Measurements from ENCODE around the gene PIGQ. TPM values are rescaled to one million over a fixed set of nuclear protein-coding genes. Genes with fewer than 3 reads are reported as not detected.

Gene PIGQ
- total and polyA plus RNA-seq, 2 donors (not counting 1 experiment from before 2014, with no cell fraction given), result 11.2 to 22.3 TPM

DNA sequence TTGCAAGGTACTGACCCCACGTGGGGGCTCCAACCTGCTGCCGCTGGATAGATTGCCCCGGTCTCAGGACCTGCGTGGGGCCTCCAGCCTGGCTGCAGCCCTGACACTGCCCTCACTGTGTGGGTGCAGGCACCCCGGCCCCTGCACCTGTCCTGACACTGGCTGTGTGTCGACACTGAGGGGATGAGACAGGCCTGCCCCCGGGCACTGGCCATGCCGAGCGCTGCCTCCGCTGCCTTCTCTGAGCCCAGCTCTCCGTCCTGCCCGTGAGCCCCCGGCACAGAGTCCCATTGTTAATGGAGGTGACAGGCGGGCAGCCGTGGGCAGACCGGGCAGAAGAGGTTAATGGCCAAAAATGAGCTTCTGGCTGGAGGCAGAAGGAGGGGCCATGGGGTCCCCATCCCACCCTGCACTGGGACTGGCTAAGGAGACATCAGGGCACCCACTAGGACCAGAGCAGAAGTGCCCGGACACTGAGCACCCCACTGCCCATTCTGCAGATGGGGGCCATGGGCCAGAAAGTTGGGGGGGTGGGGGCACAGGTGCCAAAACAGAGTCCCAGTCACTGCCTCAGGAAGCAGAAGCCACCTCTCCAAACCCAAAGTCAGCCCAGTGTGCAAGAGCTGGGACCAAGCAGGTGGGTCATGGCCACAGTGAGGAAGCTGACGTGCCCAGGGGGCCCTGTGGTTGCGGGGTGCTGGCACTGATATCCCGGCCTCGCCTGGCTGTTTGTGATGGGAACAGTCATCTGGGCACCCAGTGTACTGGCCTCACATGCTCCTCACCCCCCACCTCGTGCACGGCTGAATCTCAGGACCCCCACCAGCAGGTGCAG is 12.1 kb upstream of the PIGQ start:
- H3K4me3 ChIP-seq (replicated peaks in 1 of 4; ENCODE audit: control extremely low read depth in 1 of 4, insufficient read depth in 1 of 4, low read depth in 3 of 4, low read length in 4 of 4), result no peak overlapping the region
- H4K20me1 ChIP-seq (ENCODE audit: control insufficient read depth, extremely low read depth, insufficient read depth, low read length), result no peaks in the 10 kb centered on the region
- H3K27ac ChIP-seq (ENCODE audit: insufficient read depth, low read length), result no peak overlapping the region
- no peak overlapping the region for H3K4me2 ChIP-seq (ENCODE audit: extremely low read depth, insufficient read depth, low read length)
- TF ChIP-seq, protein P1, sequence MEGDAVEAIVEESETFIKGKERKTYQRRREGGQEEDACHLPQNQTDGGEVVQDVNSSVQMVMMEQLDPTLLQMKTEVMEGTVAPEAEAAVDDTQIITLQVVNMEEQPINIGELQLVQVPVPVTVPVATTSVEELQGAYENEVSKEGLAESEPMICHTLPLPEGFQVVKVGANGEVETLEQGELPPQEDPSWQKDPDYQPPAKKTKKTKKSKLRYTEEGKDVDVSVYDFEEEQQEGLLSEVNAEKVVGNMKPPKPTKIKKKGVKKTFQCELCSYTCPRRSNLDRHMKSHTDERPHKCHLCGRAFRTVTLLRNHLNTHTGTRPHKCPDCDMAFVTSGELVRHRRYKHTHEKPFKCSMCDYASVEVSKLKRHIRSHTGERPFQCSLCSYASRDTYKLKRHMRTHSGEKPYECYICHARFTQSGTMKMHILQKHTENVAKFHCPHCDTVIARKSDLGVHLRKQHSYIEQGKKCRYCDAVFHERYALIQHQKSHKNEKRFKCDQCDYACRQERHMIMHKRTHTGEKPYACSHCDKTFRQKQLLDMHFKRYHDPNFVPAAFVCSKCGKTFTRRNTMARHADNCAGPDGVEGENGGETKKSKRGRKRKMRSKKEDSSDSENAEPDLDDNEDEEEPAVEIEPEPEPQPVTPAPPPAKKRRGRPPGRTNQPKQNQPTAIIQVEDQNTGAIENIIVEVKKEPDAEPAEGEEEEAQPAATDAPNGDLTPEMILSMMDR (conservative IDR thresholded peaks at IDR 0.05 in 1 of 2, IDR thresholded peaks at IDR 0.05 in 1 of 2; ENCODE audit: low read depth in 1 of 2, low read length in 2 of 2), result no peak
- TF ChIP-seq EZH2 (IDR thresholded peaks at IDR 0.05; ENCODE audit: low read length, missing control alignments), result no peak
- H3K27me3 ChIP-seq (ENCODE audit: control insufficient read depth, insufficient read depth, low read length), result peaks cover 19% of the 10 kb centered on the region
- H3K9ac ChIP-seq (ENCODE audit: insufficient read depth, low read length), result no peak overlapping the region
- H3K36me3 ChIP-seq (ENCODE audit: control insufficient read depth, insufficient read depth, low read length), result peaks cover 3% of the 10 kb centered on the region
- no peaks in the 10 kb centered on the region for H3K9me3 ChIP-seq (ENCODE audit: control insufficient read depth, insufficient read depth, low read depth, low read length)
- no peak for DNase-seq (ENCODE audit: low read depth in 2 of 2)
- no peaks in the 10 kb centered on the region for H3K79me2 ChIP-seq (ENCODE audit: control insufficient read depth, insufficient read depth, low read length)
- H3K4me1 ChIP-seq (ENCODE audit: control insufficient read depth, extremely low read depth, insufficient read depth, low read length), result no peaks in the 10 kb centered on the region
- no peak overlapping the region for H2AFZ ChIP-seq (ENCODE audit: low read length)

GRCh38 chr16:558298-559020 is 11.3 kb upstream of the PIGQ start:
- no peak overlapping the region for H2AFZ ChIP-seq (ENCODE audit: low read length)
- H3K4me1 ChIP-seq (ENCODE audit: control insufficient read depth, extremely low read depth, insufficient read depth, low read length), result no peaks in the 10 kb centered on the region
- DNase-seq (ENCODE audit: low read depth in 2 of 2), result no peak
- H3K79me2 ChIP-seq (ENCODE audit: control insufficient read depth, insufficient read depth, low read length), result no peaks in the 10 kb centered on the region
- H3K36me3 ChIP-seq (ENCODE audit: control insufficient read depth, insufficient read depth, low read length), result no peaks in the 10 kb centered on the region
- TF ChIP-seq EZH2 (IDR thresholded peaks at IDR 0.05; ENCODE audit: low read length, missing control alignments), result no peak
- no peak overlapping the region for H3K9ac ChIP-seq (ENCODE audit: insufficient read depth, low read length)
- H3K4me2 ChIP-seq (ENCODE audit: extremely low read depth, insufficient read depth, low read length), result no peak overlapping the region
- peaks cover 19% of the 10 kb centered on the region for H3K27me3 ChIP-seq (ENCODE audit: control insufficient read depth, insufficient read depth, low read length)
- H4K20me1 ChIP-seq (ENCODE audit: control insufficient read depth, extremely low read depth, insufficient read depth, low read length), result no peaks in the 10 kb centered on the region
- H3K4me3 ChIP-seq (replicated peaks in 1 of 4; ENCODE audit: control extremely low read depth in 1 of 4, insufficient read depth in 1 of 4, low read depth in 3 of 4, low read length in 4 of 4), result no peak overlapping the region
- H3K9me3 ChIP-seq (ENCODE audit: control insufficient read depth, insufficient read depth, low read depth, low read length), result no peaks in the 10 kb centered on the region
- H3K27ac ChIP-seq (ENCODE audit: insufficient read depth, low read length), result no peak overlapping the region

- Histone ChIP-seq H2AFZ (ENCODE audit: low read length) (no peak overlapping the region), H3K27me3 (ENCODE audit: control insufficient read depth, insufficient read depth, low read length) (peaks cover 19% of the 10 kb centered on the region), H4K20me1 (ENCODE audit: control insufficient read depth, extremely low read depth, insufficient read depth, low read length) (no peaks in the 10 kb centered on the region), H3K4me3 (replicated peaks in 1 of 4; ENCODE audit: control extremely low read depth in 1 of 4, insufficient read depth in 1 of 4, low read depth in 3 of 4, low read length in 4 of 4) (no peak overlapping the region), H3K27ac (ENCODE audit: insufficient read depth, low read length) (no peak overlapping the region), H3K79me2 (ENCODE audit: control insufficient read depth, insufficient read depth, low read length) (no peaks in the 10 kb centered on the region), H3K4me1 (ENCODE audit: control insufficient read depth, extremely low read depth, insufficient read depth, low read length) (no peaks in the 10 kb centered on the region), H3K4me2 (ENCODE audit: extremely low read depth, insufficient read depth, low read length) (no peak overlapping the region), H3K9me3 (ENCODE audit: control insufficient read depth, insufficient read depth, low read depth, low read length) (no peaks in the 10 kb centered on the region), H3K36me3 (ENCODE audit: control insufficient read depth, insufficient read depth, low read length) (no peaks in the 10 kb centered on the region), H3K9ac (ENCODE audit: insufficient read depth, low read length) (no peak overlapping the region)
- DNase-seq (ENCODE audit: low read depth in 2 of 2), result no peak
- no peak for TF ChIP-seq EZH2 (IDR thresholded peaks at IDR 0.05; ENCODE audit: low read length, missing control alignments)
- TF ChIP-seq, protein P1 (conservative IDR thresholded peaks at IDR 0.05 in 1 of 2, IDR thresholded peaks at IDR 0.05 in 1 of 2; ENCODE audit: low read depth in 1 of 2, low read length in 2 of 2), result no peak
Observed at GRCh38 chr16:559021-559380, 10.8 kb upstream of the PIGQ start.
